Measurements from ENCODE around the gene PTPRN2. TPM values are rescaled to one million over a fixed set of nuclear protein-coding genes. Genes with fewer than 3 reads are reported as not detected.

Gene PTPRN2
- total RNA-seq, 1 experiment from 2014 or later: 1.1 TPM

DNA sequence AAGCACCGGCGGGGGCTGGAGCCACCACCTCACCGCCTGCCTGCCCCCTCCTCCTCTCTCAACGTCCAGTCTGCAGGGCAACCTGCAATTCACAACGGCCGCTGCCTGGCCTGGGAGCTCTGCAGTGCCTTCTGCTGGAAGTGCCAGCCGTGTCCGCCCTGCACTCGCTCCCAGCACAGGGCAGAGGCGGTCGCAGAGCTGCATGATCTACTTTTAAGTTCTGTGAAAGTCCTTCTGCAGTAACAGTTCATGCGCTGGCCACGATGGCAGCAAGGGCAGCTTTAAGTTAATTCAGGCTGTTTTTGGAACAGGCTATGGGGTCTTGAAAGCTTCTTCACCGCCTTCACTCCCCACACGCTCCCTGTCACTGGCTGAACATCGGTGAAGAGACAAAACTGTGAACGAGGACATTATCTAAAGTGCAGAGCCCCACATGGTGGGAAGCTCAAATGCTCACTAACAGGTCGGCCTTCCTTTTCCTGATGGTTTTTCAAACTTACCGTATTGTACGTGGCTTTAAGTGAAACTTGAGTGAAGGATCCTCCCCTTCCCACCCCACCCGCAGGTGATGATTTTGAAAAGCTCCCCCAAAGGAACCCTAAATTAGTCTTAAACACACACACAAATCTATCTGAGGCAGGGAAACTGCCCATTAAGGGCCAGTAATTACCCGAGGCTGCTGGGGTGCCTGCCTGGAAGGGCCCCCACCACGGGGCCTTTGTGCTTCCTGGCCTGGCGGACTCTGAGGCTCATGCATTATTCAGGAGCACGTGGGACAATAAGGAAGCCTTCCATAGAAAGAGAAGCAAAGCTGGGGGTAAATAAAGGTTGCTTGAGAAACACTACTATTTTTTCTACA lies 746.5 kb downstream of the PTPRN2 start:
- intact Hi-C loops (cut with micrococcal nuclease; ENCODE audit: unreplicated experiment) (no loop called here), in situ Hi-C loops (cut with HindIII; ENCODE audit: low pct_unique_long_range_greater_than_20kb, low sequenced_read_pairs) (no loop called here)
- BruUV-seq (replicated peaks): no TSS peak
- ATAC-seq: peak; percentile 58; the same call in 1 of the 2 replicates
- H3K9me3 ChIP-seq (ENCODE audit: control insufficient read depth, insufficient read depth, low read depth, low read length): no peaks in the 10 kb centered on the region
- ChIA-PET POLR2A (no interaction called here), CTCF (no interaction called here)
- TF ChIP-seq SIN3A (IDR thresholded peaks at IDR 0.05; ENCODE audit: borderline replicate concordance, insufficient read depth, low read depth, low read length): no peak
- no peak for TF ChIP-seq CTCF (IDR thresholded peaks at IDR 0.05)
- no peak for TF ChIP-seq TCF7L2 (IDR thresholded peaks at IDR 0.05; ENCODE audit: low read depth, low read length)
- no peak for TF ChIP-seq REST (IDR thresholded peaks at IDR 0.05; ENCODE audit: insufficient read depth in 1 of 2, low read depth in 2 of 2, low read length in 1 of 2)
- no peak for TF ChIP-seq POLR2AphosphoS5 (IDR thresholded peaks at IDR 0.05; ENCODE audit: low read depth, low read length)
- H3K4me3 ChIP-seq (ENCODE audit: low read depth in 2 of 2, low read length in 2 of 2): no peak overlapping the region
- H3K36me3 ChIP-seq (ENCODE audit: control insufficient read depth, insufficient read depth, low read length): no peaks in the 10 kb centered on the region
- H3K27ac ChIP-seq (ENCODE audit: low read length): no peak overlapping the region
- H3K27me3 ChIP-seq (ENCODE audit: control insufficient read depth, insufficient read depth, low read length): peaks cover 14% of the 10 kb centered on the region
- H3K4me1 ChIP-seq (ENCODE audit: control insufficient read depth, insufficient read depth, low read length): no peaks in the 10 kb centered on the region; the same call in 1 of the 2 replicates
- no peak for DNase-seq (ENCODE audit: low read depth, low spot score)

GRCh38 chr7:157840174-157840913 lies 747.3 kb downstream of the PTPRN2 start:
- Histone ChIP-seq H3K4me3 (ENCODE audit: low read depth in 2 of 2, low read length in 2 of 2) (no peak overlapping the region), H3K27ac (ENCODE audit: low read length) (no peak overlapping the region), H3K4me1 (ENCODE audit: control insufficient read depth, insufficient read depth, low read length) (no peaks in the 10 kb centered on the region; the same call in 1 of the 2 replicates), H3K36me3 (ENCODE audit: control insufficient read depth, insufficient read depth, low read length) (no peaks in the 10 kb centered on the region), H3K9me3 (ENCODE audit: control insufficient read depth, insufficient read depth, low read depth, low read length) (no peaks in the 10 kb centered on the region), H3K27me3 (ENCODE audit: control insufficient read depth, insufficient read depth, low read length) (peaks cover 8% of the 10 kb centered on the region)
- no peak for ATAC-seq
- BruUV-seq (replicated peaks): no TSS peak
- POLR2A ChIA-PET: no interaction called here
- no peak for TF ChIP-seq REST (IDR thresholded peaks at IDR 0.05; ENCODE audit: insufficient read depth in 1 of 2, low read depth in 2 of 2, low read length in 1 of 2)
- TF ChIP-seq CTCF (IDR thresholded peaks at IDR 0.05): no peak
- no peak for TF ChIP-seq POLR2AphosphoS5 (IDR thresholded peaks at IDR 0.05; ENCODE audit: low read depth, low read length)
- TF ChIP-seq TCF7L2 (IDR thresholded peaks at IDR 0.05; ENCODE audit: low read depth, low read length): no peak
- TF ChIP-seq SIN3A (IDR thresholded peaks at IDR 0.05; ENCODE audit: borderline replicate concordance, insufficient read depth, low read depth, low read length): no peak
- intact Hi-C loops (cut with micrococcal nuclease; ENCODE audit: unreplicated experiment): no loop called here
- in situ Hi-C loops (cut with HindIII; ENCODE audit: low pct_unique_long_range_greater_than_20kb, low sequenced_read_pairs): no loop called here
- CTCF ChIA-PET: no interaction called here
- DNase-seq (ENCODE audit: low read depth, low spot score): no peak
